Measurements from ENCODE around the gene PBXIP1. TPM values are rescaled to one million over a fixed set of nuclear protein-coding genes. Genes with fewer than 3 reads are reported as not detected.
A peak's percentile ranks its signal among the peaks of the same experiment; 100 is the strongest.

PBXIP1 gene
- total and polyA plus RNA-seq, 2 of the 13 experiments (the other 11 are each of a cell fraction or from before 2014, with no cell fraction given) = 16.3 to 31.9 TPM

DNA sequence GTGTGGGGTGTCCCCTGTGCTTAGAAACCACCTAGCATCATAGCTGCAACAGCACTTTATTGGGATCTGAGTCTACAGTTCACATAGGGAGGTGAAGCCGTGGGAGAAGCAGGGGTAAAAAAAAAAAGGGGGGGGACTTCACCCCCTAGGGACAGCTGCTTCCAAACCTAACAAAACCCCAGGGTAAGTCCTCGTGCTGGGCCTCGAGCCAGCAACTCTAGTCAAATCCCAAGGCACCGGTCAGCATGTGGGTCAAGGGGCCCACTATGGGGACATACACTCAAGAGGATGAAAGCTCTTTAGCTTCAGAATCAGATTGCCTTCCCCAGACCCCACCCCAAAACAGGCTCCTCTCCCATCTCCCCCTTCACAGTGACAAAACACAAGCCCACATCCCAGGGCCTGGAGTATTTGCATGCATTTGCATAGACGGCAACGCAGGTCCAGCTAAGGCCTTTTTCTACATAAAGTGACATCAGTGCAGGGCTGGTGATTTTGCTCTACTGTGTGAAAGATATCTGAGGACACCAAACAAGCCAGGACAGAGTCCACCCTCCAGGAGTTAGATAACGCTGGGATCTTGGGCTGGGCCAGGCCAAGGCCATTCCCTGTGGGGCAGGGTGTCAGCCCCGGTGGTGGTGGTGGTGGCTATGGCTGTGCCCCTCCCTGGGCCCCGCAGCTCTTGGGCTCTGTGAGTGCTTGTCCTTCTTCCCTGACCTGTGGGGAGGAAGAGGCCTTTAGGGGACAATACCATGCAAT, 11.3 kb downstream of the PBXIP1 start (continued):
- TF ChIP-seq ZFP36L2 (CRISPR knock-in tag; IDR thresholded peaks at IDR 0.05) (no peak), ZNF704 (CRISPR knock-in tag; IDR thresholded peaks at IDR 0.05; ENCODE audit: borderline replicate concordance) (no peak; the same call in 1 of the 2 replicates), MTA1 (CRISPR knock-in tag; IDR thresholded peaks at IDR 0.05; ENCODE audit: borderline replicate concordance) (peak; percentile 95), HOXA5 (CRISPR knock-in tag; IDR thresholded peaks at IDR 0.05) (no peak), ZNF891 (CRISPR knock-in tag; IDR thresholded peaks at IDR 0.05) (no peak), ZNF616 (CRISPR knock-in tag; IDR thresholded peaks at IDR 0.05; ENCODE audit: low read depth) (no peak), ZNF576 (CRISPR knock-in tag; IDR thresholded peaks at IDR 0.05) (no peak), KLF11 (CRISPR knock-in tag; IDR thresholded peaks at IDR 0.05) (no peak), NONO (IDR thresholded peaks at IDR 0.05) (no peak), NONO (CRISPR knock-in tag; conservative IDR thresholded peaks at IDR 0.05) (peak; percentile 50; the same call in 1 of the 2 replicates), HDAC2 (CRISPR knock-in tag; IDR thresholded peaks at IDR 0.05) (peak; percentile 75), ZNF354B (CRISPR knock-in tag; IDR thresholded peaks at IDR 0.05) (no peak), ZBTB21 (CRISPR knock-in tag; IDR thresholded peaks at IDR 0.05) (no peak), GPN1 (CRISPR knock-in tag; IDR thresholded peaks at IDR 0.05; ENCODE audit: borderline replicate concordance) (no peak), DMAP1 (CRISPR knock-in tag; IDR thresholded peaks at IDR 0.05) (peak; percentile 45; the same call in 1 of the 2 replicates), CENPT (CRISPR knock-in tag; IDR thresholded peaks at IDR 0.05; ENCODE audit: low read depth) (no peak), ZNF724P (CRISPR knock-in tag; IDR thresholded peaks at IDR 0.05; ENCODE audit: borderline replicate concordance) (0 out of 2 replicates have a peak, but pooled peaks have one; percentile 23), ZFP41 (CRISPR knock-in tag; IDR thresholded peaks at IDR 0.05; ENCODE audit: borderline replicate concordance) (no peak), ZKSCAN8 (CRISPR knock-in tag; IDR thresholded peaks at IDR 0.05; ENCODE audit: borderline replicate concordance) (peak; percentile 66; the same call in 1 of the 2 replicates), DPF2 (CRISPR knock-in tag; IDR thresholded peaks at IDR 0.05; ENCODE audit: borderline replicate concordance, low read depth) (peak; percentile 72; the same call in 1 of the 2 replicates), HNRNPUL1 (IDR thresholded peaks at IDR 0.05; ENCODE audit: low read depth, low read length) (no peak), ARHGAP35 (CRISPR knock-in tag; IDR thresholded peaks at IDR 0.05; ENCODE audit: borderline replicate concordance) (no peak; the same call in 1 of the 2 replicates), BRCA1 (CRISPR knock-in tag; IDR thresholded peaks at IDR 0.05) (no peak), ZNF335 (CRISPR knock-in tag; IDR thresholded peaks at IDR 0.05) (0 out of 2 replicates have a peak, but pooled peaks have one; percentile 31)
- TF ChIP-seq, protein P1, sequence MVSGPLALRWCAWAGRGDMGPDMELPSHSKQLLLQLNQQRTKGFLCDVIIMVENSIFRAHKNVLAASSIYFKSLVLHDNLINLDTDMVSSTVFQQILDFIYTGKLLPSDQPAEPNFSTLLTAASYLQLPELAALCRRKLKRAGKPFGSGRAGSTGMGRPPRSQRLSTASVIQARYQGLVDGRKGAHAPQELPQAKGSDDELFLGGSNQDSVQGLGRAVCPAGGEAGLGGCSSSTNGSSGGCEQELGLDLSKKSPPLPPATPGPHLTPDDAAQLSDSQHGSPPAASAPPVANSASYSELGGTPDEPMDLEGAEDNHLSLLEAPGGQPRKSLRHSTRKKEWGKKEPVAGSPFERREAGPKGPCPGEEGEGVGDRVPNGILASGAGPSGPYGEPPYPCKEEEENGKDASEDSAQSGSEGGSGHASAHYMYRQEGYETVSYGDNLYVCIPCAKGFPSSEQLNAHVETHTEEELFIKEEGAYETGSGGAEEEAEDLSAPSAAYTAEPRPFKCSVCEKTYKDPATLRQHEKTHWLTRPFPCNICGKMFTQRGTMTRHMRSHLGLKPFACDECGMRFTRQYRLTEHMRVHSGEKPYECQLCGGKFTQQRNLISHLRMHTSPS (CRISPR knock-in tag; IDR thresholded peaks at IDR 0.05; ENCODE audit: low read depth) = peak; percentile 56; the same call in 1 of the 2 replicates
